Measurements from ENCODE around the gene SLC5A11. TPM values are rescaled to one million over a fixed set of nuclear protein-coding genes. Genes with fewer than 3 reads are reported as not detected.
A peak's percentile ranks its signal among the peaks of the same experiment; 100 is the strongest.

The SLC5A11 gene
- total RNA-seq, 1 donor from 2014 or later = not detected

DNA sequence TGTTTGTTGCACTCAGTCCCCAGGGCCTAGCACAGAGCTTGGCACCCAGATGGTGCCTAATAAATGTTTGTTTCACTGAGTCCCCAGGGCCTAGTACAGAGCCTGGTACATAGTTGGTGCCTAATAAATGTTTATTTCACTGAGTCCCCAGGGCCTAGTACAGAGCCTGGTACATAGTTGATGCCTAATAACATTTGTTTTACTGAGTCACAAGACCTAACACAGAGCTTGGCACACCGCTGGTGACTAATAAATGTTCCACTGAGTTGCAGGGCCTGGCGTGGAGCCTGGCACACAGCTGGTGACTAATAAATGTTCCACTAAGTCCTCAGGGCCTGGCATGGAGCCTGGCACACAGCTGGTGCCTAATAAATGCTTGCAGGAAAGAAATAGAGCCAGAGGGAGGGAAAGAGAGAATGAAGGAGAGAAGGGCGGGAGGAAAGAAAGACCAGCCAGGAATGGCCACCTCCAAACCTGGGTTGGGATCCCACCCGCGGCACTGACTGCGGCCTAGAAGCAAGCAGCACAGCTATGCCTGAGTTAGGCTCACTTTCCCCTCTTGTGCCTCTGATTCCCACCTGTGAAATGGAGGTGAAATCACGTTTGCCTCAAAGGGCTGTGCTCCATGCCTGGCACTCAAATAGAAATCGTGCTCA, 7.5 kb downstream of the SLC5A11 start:
- H2AFZ ChIP-seq (ENCODE audit: low read depth, low read length) = peak overlapping the region; percentile 24
- peaks cover 4% of the 10 kb centered on the region for H3K4me1 Mint-ChIP-seq (ENCODE audit: low read depth, unreplicated experiment)
- no peaks in the 10 kb centered on the region for H3K36me3 Mint-ChIP-seq (ENCODE audit: low read depth, unreplicated experiment)

DNA sequence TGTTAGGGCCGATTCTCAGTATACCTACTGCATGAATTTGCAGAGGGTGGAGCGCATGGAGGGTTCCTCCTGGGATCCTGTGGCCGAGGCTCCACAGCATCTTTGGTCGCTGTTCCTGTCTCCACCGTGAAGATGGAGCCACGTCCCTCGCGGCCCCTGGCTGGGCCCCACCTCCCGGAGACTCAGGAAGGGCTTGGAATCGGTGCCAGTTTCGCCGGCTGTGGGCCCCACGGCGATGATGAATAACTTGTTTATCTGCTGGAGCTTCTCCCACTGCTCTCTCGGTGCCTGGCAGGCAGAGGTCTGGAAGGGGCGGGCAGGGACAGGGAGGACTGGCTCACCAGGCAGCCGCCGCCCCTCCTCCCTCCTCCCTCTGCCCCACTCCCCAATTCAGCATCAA, 8.1 kb downstream of the SLC5A11 start:
- H3K4me2 ChIP-seq (ENCODE audit: low read length) = peak overlapping the region; percentile 67

More for the DNA sequence above, 7.5 kb downstream of the SLC5A11 start:
- Histone ChIP-seq H4K20me1 (ENCODE audit: insufficient read depth, low read length) (no peaks in the 10 kb centered on the region), H3K36me3 (ENCODE audit: insufficient read depth, low read length) (no peaks in the 10 kb centered on the region), H3K9me3 (ENCODE audit: insufficient read depth, low read depth, low read length) (no peaks in the 10 kb centered on the region), H3K27ac (ENCODE audit: low read depth, low read length) (no peak overlapping the region), H3K27me3 (ENCODE audit: insufficient read depth, low read length) (no peaks in the 10 kb centered on the region), H3K4me3 (ENCODE audit: insufficient read depth, low read depth, low read length) (no peak overlapping the region), H3K9ac (ENCODE audit: low read length) (no peak overlapping the region), H3K4me1 (ENCODE audit: insufficient read depth, low read length) (peaks cover 23% of the 10 kb centered on the region), H3K79me2 (ENCODE audit: insufficient read depth, low read length) (no peaks in the 10 kb centered on the region), H3K4me2 (ENCODE audit: low read length) (peak overlapping the region; percentile 67)
- Mint-ChIP-seq H3K4me3 (ENCODE audit: unreplicated experiment) (no peak overlapping the region), H3K27me3 (ENCODE audit: low read depth, unreplicated experiment) (peaks cover 8% of the 10 kb centered on the region), H3K9me3 (ENCODE audit: unreplicated experiment) (peaks cover 1% of the 10 kb centered on the region), H3K27ac (ENCODE audit: unreplicated experiment) (no peak overlapping the region)
- no peak for TF ChIP-seq CTCF (IDR thresholded peaks at IDR 0.05; ENCODE audit: insufficient read depth, low read depth, low read length)
- no peak for TF ChIP-seq EZH2 (IDR thresholded peaks at IDR 0.05; ENCODE audit: insufficient read depth, low read length)
- DNase-seq (ENCODE audit: low read depth) = no peak
- no peak for FAIRE-seq

More for the DNA sequence above, 8.1 kb downstream of the SLC5A11 start:
- Histone ChIP-seq H2AFZ (ENCODE audit: low read depth, low read length) (peak overlapping the region; percentile 34), H3K9me3 (ENCODE audit: insufficient read depth, low read depth, low read length) (no peaks in the 10 kb centered on the region), H3K27me3 (ENCODE audit: insufficient read depth, low read length) (no peaks in the 10 kb centered on the region), H3K27ac (ENCODE audit: low read depth, low read length) (no peak overlapping the region), H3K4me3 (ENCODE audit: insufficient read depth, low read depth, low read length) (no peak overlapping the region), H3K79me2 (ENCODE audit: insufficient read depth, low read length) (no peaks in the 10 kb centered on the region), H4K20me1 (ENCODE audit: insufficient read depth, low read length) (no peaks in the 10 kb centered on the region), H3K36me3 (ENCODE audit: insufficient read depth, low read length) (no peaks in the 10 kb centered on the region), H3K4me1 (ENCODE audit: insufficient read depth, low read length) (peaks cover 21% of the 10 kb centered on the region), H3K9ac (ENCODE audit: low read length) (peak overlapping the region; percentile 38)
- peaks cover 2% of the 10 kb centered on the region for H3K4me1 Mint-ChIP-seq (ENCODE audit: low read depth, unreplicated experiment)
- H3K9me3 Mint-ChIP-seq (ENCODE audit: unreplicated experiment) = peaks cover 1% of the 10 kb centered on the region
- H3K36me3 Mint-ChIP-seq (ENCODE audit: low read depth, unreplicated experiment) = no peaks in the 10 kb centered on the region
- peak; percentile 39 for DNase-seq (ENCODE audit: low read depth)
- H3K27me3 Mint-ChIP-seq (ENCODE audit: low read depth, unreplicated experiment) = peaks cover 8% of the 10 kb centered on the region
- H3K4me3 Mint-ChIP-seq (ENCODE audit: unreplicated experiment) = no peak overlapping the region
- no peak for FAIRE-seq
- H3K27ac Mint-ChIP-seq (ENCODE audit: unreplicated experiment) = no peak overlapping the region
- no peak for TF ChIP-seq CTCF (IDR thresholded peaks at IDR 0.05; ENCODE audit: insufficient read depth, low read depth, low read length)
- TF ChIP-seq EZH2 (IDR thresholded peaks at IDR 0.05; ENCODE audit: insufficient read depth, low read length) = no peak
